ENCODE data around the gene ZFAND2A.
"Not testable (repeated sequence)": the region's sequence is repeated elsewhere in the genome, so short reads cannot be mapped to it uniquely, and the experiment has no call there.

ZFAND2A gene

DNA sequence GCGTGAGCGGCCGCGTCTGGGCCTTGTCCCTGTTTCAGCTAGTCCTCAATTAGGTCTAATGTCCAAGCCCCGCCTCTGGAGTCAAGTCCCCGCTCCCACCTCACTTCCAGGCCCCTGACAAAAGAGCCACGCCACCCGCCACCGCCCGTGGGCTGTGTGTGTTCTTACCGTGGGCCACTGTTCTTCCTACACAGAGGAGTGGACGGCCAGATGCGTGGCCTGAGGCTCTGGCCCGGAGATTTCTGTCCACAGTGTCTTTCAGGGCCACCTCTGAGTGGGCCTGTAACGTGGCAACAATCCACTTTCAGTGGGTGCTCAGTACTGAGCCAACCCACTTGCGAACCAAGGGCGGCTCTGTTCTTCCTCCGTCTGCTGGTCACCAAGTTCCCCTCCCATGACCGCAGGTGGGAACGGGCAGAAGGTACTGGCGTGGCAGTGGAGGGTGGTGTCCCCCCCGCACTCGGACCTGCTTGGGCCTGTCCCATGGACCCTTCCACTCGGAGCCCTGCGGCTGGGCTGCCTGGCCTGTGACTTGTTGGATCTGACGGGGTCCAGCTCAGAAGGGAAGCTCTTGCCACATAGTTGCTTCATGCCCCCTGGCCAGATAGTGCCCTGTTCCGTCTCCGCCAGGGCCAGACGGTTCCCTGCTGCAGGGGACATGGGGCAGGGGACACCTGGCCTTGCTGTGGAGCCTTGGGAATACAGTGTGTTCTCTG, 15.0 kb upstream of the ZFAND2A start:
- no peak for DNase-seq

DNA sequence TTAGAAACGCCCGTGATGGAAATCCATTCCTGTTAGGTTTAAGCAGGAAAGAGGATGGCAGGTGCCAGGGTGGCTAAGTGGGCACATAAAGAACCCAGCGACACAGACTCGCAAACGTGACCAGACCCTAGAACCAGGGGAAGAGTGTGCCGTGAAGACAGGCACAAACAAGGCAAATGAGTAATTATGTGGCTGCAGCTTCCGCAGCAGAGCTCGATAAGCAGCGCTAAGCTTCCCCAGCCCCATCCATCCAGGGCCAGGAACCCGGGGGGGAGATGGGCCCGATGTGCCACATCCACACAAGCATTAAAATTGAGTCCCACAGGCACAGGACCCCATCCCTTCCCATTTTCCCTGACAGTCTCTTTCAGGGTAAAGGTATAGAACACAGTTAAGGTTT, 14.0 kb upstream of the ZFAND2A start:
- no peak for DNase-seq

DNA sequence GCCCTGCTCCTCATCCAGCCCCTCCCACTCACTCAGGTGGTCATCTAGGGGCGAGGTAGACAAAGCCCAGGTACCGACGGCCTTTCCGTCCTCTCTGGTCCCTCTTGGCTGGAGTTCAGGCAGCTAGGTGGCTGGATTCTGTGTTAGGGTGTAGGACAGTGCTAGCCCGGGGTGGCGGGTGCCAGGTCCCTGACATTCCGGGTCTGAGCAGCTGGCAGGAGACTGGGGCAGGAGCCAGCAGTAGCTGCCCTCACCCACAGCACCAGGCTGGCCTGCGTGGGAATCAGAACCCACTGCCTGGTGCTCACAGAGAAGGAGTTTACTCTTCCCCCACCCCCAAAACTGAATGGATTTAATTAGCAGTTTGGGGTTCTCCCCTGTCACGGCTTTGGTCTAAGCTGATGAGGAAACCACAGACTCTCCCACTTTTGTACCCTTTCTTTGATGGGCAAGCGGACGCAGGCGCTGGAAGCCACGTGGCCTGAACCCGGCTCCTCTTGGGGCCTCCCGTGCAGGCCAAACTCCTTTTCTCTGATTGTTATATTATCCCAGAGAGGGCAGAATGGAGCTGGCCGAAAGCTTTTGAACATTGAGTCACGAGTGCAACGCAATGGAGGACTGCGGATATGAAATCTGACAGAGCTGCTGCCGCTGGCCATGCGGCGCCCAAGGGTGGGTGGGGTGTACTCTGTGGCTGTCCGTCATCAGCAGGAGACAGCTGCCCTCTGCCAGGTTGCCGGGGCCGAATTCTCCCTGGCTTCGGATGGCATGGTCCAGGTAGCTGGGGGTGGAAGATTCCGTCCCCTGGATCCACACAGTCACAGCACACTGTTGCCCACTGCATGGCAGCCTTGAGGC, 12.9 kb upstream of the ZFAND2A start:
- no peak for DNase-seq

DNA sequence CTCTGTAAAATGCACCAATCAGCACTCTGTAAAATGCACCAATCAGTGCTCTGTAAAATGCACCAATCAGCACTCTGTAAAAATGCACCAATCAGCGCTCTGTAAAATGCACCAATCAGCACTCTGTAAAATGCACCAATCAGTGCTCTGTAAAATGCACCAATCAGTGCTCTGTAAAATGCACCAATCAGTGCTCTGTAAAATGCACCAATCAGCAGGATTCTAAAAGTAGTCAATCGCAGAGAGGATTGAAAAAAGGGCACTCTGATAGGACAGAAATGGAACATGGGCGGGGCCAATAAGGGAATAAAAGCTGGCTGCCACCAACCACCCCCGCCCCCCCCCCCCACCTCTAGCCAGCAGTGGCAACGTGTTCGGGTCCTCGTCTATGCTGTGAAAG, 11.5 kb upstream of the ZFAND2A start:
- DNase-seq: not testable (repeated sequence)

DNA sequence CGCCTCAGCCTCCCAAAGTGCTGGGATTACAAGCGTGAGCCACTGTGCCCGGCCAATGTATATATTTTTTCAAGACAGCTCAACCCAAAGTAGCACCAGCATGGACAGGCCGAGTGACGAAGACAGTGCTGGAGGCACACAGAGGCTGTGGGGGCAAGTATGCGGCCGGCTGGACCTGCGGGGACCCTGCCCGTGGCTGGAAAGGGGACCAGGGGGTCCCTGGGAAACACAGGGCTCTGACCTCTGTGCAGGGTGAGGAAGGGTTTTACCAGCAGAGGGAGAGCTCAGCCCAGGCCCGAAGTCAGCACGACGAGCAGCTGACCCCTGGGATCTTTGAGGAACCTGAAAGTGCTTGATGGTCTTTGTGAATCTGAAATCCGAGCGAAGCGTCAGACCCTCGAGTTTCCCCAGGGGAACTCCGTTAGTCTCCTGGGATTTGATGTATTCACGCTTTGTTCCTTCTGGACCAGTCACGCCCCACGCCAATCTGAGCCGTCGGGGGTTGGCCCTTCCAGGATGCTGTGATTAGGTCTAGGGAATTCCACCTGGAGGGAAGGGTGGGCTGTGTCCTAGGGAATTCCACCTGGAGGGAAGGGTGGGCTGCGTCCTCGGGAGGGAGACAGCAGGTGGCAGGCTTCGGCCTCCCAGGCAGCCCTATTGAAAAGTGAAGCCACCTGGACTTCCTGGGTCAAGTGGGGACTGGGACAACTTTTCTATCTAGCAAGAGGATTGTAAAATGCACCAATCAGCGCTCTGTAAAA, 10.9 kb upstream of the ZFAND2A start:
- DNase-seq: no peak

DNA sequence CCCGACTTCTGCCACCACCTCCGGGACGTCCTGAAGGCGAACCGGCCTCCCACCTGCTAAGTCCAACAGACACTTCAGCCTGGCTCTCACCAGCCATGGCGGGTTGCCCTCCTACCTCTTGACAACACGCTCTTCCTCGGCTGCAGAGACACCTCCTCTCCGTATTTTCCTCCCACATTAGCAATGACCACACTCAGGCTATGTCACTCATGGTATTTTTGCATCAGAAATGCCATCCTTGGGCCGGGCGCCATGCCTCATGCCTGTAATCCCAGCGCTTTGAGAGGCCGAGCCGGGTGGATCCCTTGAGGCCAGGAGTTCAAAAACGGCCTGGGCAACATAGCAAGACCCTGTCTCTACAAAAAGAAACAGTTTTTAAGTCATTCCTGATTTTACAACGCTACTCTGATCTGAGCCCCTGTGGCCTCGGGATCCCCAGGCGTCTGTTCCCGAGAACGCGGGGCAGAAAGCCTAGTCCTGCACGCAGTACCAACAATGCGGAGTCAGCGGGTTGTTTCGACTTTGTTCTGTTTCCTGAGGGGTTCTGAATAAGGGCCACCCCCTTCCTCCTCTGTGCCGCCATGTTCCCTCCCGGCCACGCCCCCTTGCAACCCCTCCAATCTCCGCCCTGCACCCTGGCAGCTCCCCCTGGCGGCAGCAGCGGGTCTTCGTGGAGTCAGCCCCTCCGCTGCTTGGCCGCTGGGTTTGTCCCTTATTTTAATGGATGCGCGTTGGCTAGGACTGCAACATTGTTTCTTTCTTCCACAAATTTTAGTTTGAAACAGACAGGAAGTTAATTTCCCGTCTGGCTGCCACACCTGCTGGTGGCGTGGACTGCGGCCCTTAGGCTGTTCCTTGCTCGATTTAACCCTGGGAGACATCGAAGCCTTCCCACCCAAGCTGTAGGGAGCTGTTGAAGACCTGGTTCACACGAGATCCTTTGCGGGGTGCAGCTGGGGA, 9.7 kb upstream of the ZFAND2A start:
- DNase-seq: peak; percentile 79 to 97

DNA sequence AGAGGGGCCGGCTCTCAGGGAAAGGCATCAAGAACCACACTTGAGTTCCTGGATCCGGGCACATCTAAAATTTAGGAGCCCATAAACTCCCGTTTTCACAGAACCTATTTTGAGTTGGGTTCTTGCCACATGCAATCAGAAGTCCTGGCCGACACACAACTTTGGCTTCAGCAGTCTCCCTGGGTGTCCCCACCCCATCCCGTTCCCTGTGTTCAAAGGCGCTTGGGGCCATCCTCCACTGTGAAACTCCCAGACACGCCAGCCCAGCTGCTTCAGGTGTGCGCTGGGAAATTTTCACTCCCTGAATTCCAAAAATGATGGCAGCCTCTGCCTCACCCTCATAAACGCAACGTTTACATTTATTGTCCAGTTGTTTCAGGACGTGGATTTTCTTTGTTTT, 8.4 kb upstream of the ZFAND2A start:
- no peak for DNase-seq

DNA sequence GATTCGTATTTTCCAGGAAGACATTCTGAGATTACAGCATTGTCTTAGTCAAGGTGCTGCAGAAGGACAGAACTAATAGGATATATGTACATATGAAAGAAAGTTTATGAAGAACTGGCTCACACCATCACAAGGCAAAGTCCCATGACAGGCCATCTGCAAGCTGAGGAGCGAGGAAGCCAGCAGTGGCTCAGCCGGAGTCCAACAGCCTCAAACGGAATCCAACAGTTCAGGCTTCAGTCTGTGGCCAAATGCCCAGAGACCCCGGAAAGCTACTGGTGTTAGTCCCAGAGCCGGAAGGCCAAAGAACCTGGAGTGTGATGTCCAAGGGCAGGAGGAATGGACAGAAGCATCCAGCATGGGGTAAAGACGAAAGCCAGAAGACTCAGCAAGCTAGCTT, 4.4 kb upstream of the ZFAND2A start:
- DNase-seq: no peak

DNA sequence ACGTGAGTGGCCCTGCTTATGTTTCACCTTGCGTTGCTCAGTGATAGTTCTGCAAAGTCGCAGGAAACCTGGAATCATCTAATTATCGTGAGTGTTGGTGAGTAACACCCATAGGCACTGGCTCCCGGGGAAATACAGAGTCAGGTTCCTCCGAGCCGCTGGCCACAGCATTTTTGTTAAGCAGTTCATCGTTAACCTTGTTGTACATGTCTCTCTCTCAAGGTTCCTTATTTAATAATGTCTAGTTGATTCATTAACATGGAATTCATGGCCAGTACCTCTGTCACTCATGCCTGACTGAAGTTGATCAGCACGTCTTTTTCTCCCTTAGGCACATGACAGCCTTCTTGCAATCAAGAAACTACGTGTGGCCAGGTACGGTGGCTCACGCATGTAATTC, 3.1 kb upstream of the ZFAND2A start:
- DNase-seq: no peak

DNA sequence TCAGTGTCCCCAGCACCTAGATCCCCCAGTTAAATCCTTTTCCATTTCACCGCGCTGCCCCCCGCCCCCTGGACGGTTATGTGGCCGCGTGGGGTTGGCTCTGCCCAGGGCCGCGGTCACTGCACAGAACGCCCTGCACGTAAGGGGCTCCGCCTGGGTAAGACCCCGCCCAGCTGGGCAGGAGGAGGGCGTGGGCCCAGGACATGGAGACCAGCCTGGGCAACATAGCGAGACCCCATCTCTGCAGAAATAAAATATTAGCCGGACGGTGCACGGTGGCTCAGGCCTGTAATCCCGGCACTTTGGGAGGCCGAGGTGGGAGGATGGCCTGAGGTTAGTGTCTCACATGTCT, 650 bp upstream of the ZFAND2A start:
- peak in 1 of 2 donors; percentile 42 for DNase-seq

DNA sequence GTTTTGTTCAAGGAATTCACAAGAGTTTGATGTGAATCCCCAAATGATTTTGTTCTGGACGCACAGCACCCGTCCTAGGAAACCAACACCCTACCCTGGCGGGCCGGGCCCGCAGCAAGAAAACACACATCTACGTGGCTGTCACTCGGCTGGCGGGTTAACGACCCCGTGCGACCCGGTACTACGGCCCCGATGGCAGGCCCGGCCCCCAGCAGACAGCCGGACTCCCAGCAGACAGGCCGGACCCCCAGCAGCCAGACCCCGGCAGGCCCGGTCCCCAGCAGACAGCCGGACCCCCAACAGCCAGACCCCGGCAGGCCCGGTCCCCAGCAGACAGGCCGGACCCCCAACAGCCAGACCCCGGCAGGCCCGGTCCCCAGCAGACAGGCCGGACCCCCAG, 765 bp downstream of the ZFAND2A start:
- not testable (repeated sequence) for DNase-seq

DNA sequence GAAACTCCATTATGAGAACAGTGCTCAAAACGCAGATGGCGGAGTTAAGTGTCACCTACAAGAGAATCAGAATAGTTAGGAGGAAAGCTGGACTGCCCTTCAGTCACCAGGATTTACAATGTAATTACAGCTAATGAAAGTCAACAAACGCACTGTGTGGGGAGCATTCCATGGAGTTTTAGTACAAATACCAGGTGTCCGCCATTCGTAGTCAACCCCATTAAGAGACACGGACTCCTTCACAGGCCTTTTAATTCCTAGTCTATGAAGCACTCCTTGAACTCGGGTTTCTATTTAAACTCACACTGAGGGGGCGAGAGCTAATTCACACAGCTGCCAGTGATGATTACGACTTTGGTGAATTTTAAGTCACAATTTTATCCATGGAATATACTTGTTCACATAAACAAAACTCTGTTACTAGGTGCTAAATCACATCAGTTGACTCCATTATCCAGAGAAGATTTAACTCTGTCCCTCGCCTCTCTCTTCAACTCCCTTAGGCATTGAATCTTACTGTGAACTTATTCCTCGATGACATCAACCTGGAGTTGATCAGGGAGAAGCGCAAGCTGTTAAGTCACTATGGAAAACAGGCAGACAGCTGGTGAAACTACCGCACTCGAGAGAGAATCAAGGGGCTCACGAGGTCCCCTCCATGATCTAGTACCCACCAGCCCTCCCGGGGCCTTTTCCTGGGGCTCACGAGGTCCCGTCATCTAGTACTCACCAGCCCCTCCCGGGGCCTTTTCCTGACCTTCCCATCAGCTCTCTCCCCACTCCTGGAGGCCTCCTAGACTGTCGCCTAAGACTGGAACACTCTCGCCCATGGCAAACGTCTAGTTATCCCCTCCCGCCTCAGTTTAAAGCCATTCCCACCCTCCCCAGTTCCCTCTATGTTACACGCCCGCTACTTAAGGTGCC, 1.5 kb downstream of the ZFAND2A start:
- DNase-seq: no peak

DNA sequence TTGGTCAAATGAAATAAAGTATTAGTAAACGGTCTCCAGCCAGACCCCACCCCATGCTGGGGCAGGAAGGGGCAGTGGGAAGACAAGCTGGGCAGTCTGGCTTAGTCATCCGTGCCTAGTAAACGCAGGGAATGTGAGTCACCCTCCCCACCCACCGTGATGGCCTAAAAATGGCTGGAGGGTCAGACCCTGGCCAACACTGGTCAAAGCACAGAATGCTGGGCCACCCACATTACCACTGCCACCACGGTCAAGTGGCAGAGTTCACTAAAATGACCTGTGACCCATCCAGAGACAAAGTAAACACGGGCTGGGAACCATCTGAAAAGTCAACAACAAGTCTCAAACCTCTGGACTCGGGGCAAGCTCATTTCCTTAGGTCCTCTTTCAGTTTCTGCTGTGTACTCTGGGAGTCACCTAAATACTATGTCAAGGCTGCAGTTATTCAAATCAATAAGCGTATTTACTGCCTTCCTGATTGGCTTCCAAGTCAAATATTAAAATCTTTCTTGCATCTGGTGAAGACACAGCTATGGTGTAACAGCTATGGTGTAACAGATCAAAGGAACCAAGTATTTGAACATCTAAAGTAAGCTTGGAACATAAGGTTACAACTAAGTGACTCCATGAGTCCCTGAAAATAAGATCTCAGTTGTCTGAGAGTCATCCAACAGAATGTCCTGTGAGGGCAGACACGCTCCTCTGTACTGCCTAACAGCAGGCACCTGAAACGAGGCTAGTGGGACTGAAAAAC, 3.0 kb downstream of the ZFAND2A start:
- DNase-seq: no peak

DNA sequence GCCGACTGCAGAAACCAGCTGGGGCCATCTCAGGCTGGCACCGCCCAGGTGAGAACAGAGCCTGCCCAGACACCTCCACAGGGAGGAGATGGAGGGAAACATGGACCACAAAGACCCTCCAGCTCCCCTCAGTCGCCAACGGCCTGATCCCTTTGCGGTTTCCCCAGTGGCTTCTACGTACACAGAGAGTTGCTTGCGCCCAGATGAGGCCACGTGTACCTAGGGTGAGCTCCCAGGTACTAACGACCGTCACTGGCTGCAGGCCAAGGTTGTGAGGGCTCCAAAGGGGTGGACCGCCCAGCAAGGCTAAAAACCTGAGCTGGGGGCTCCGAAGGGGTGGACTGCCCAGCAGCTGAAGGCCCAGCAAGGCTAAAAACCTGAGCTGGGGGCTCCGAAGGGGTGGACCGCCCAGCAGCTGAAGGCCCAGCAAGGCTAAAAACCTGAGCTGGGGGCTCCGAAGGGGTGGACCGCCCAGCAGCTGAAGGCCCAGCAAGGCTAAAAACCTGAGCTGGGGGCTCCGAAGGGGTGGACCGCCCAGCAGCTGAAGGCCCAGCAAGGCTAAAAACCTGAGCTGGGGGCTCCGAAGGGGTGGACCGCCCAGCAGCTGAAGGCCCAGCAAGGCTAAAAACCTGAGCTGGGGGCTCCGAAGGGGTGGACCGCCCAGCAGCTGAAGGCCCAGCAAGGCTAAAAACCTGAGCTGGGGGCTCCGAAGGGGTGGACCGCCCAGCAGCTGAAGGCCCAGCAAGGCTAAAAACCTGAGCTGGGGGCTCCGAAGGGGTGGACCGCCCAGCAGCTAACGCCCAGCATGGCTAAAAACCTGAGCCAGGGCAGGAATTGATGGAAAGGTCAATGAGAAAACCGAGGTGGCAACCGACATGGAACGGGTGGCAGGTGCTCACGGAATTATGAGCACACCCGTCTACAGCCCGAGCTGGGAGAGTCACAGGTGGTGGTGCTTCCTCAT, 3.9 kb downstream of the ZFAND2A start:
- DNase-seq: not testable (repeated sequence)

DNA sequence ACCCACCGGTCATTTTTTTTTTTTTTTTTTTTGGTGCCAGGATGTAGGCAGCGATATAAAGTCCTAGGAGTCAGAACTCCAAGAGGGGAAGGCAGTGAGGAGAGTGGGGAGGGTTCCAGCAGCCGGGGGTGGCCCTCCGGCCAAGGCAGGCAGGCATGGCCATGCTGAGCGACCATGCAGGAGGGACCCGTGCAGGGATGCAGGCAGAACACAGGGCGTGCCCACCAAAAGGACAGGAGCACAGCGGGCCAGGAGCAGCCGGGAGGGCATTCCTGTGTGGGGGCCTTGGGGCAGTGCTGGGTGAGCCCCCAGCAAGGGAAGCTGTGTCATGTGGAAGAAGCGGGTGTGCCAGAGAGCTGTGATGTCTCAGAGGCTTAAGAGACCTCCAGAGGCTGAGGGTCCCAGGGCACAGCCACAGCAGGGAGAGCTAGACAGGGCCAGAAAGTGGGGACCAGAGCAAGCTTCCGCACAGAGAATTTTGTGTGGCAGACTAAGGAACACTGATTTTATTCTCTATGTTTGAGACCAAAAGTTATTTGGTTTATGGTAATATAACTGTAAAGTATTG, 5.7 kb downstream of the ZFAND2A start:
- DNase-seq: no peak

DNA sequence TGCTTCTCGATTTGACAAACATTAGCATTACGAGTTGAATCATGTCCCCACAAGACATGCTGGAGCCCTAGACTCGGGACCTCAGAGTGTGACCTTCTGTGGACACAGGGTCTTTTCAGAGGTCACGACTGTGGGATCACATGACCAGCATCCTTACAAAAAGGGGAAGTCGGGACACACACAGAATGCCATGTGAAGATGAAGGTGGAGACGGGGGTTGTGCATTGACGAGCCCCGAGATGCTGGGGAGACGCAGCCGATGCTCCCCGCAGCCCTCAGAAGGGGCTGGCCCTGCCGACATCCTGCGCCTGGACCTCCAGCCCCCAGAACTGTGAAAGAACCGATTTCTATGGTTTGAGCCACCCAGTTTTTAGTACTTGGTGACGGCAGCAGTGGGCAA, 7.5 kb downstream of the ZFAND2A start:
- no peak for DNase-seq

DNA sequence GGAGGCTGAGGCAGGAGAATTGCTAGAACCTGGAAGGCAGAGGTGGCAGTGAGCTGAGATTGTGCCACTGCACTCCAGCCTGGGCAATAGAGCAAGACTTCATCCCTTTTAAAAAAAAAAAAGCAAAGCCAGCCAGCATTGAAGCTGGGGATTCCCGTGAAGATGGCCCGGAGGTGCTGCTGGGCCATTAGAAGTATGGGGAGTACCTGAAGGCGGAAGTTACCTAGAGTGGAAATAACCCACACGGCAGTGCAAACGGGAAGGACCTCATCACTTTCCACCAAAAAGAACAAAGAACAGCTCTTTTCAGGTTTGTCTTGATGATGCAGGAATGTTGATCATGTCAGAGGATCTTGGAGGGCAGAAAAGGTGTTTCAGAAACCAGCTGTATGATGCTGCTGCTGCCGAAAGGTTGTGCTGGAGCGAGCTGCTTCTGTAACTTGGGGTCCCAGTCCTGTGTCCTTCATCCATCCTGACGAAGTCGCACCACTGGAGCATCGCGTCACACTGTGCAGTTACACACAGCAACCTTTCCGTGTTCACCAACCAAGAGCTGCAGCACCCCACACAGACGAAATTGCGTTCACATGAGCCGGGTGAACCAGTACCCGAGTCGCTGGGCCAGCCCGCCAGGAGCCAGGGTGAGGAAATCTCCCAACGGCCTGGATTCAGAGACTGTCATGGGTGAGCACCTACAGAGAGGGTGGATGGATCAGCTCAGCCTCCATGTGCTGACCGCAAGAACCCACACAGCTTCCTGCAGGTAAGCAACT, 8.2 kb downstream of the ZFAND2A start:
- no peak for DNase-seq

DNA sequence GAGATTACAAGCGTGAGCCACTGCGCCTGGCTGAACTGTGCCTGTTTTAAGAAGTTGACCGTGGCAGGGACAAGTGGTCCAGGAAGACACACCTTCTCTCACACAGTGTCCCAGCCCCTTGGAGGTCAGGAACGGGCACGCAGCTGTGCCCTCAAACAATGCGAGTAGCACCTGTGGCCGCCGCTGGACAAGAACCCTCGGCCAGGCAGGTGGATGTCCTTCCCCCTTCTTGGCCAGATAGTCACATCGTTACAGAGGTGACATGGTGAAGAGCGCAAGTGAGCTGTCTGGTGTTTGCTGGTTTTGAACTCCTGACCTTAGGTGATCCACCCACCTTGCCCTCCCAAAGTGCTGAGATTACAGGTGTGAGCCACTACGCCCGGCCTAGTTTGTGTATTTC, 8.8 kb downstream of the ZFAND2A start:
- DNase-seq: no peak

Data from stimulated activated CD4-positive, alpha-beta T cell treated with anti-CD3 and anti-CD28 coated beads, Interleukin-2, amount 100 ng/mL, for 24 hours (primary cell).